ENCODE results near the gene PDE1C. TPM values are rescaled to one million over a fixed set of nuclear protein-coding genes. Genes with fewer than 3 reads are reported as not detected.

Gene PDE1C
- total and polyA plus RNA-seq, 12 donors = 0.33 to 9.9 (median 2.9) TPM

GRCh38 chr7:32092346-32092745 lies 22.1 kb upstream of the PDE1C start:
- H3K36me3 ChIP-seq (replicated peaks in 1 of 2) = no peaks in the 10 kb centered on the region
- WGBS, 4 donors = 15 to 44% (median 36%) methylated on average over 1 of the region's 1 CpG
- no peaks in the 10 kb centered on the region for H3K27me3 ChIP-seq
- no peaks in the 10 kb centered on the region for H3K9me3 ChIP-seq (replicated peaks in 1 of 3)
- TF ChIP-seq CTCF (IDR thresholded peaks at IDR 0.05) = no peak
- TF ChIP-seq POLR2A (IDR thresholded peaks at IDR 0.05) = no peak
- intact Hi-C loops (cut with DNase I) = no loop called here
- peak in 2 of 7 donors; percentile 30 to 49 for DNase-seq
- H3K4me3 ChIP-seq = no peak overlapping the region
- peak overlapping the region in 1 of 5 donors; percentile 68 for H3K27ac ChIP-seq
- peaks cover 0 to 11% of the 10 kb centered on the region in 2 donors for H3K4me1 ChIP-seq (replicated peaks in 1 of 2)

GRCh38 chr7:32091608-32092210 lies 21.5 kb upstream of the PDE1C start:
- Histone ChIP-seq H3K9me3 (replicated peaks in 1 of 3) (no peaks in the 10 kb centered on the region), H3K4me3 (no peak overlapping the region), H3K4me1 (replicated peaks in 1 of 2) (peaks cover 0 to 11% of the 10 kb centered on the region in 2 donors), H3K36me3 (replicated peaks in 1 of 2) (no peaks in the 10 kb centered on the region), H3K27me3 (no peaks in the 10 kb centered on the region), H3K27ac (no peak overlapping the region)
- WGBS, 4 donors = 71 to 90% (median 90%) methylated on average over 3 to 4 of the region's 4 CpGs
- intact Hi-C loops (cut with DNase I) = no loop called here
- TF ChIP-seq POLR2A (IDR thresholded peaks at IDR 0.05) (no peak), CTCF (IDR thresholded peaks at IDR 0.05) (no peak)
- no peak for DNase-seq

- Histone ChIP-seq H3K27ac (no peak overlapping the region), H3K4me1 (replicated peaks in 1 of 2) (peaks cover 0 to 11% of the 10 kb centered on the region in 2 donors), H3K9me3 (replicated peaks in 1 of 3) (no peaks in the 10 kb centered on the region), H3K4me3 (no peak overlapping the region), H3K27me3 (no peaks in the 10 kb centered on the region), H3K36me3 (replicated peaks in 1 of 2) (no peaks in the 10 kb centered on the region)
- intact Hi-C loops (cut with DNase I) = no loop called here
- DNase-seq = no peak
- TF ChIP-seq CTCF (IDR thresholded peaks at IDR 0.05) = no peak
- TF ChIP-seq POLR2A (IDR thresholded peaks at IDR 0.05) = no peak
Observed at GRCh38 chr7:32089678-32090077, 19.5 kb upstream of the PDE1C start.

GRCh38 chr7:32089256-32089655 lies 19.0 kb upstream of the PDE1C start:
- H3K27me3 ChIP-seq = no peaks in the 10 kb centered on the region
- H3K4me3 ChIP-seq = no peak overlapping the region
- H3K4me1 ChIP-seq (replicated peaks in 1 of 2) = peaks cover 0 to 11% of the 10 kb centered on the region in 2 donors
- no peak for DNase-seq
- WGBS, 4 donors = 68 to 87% (median 84%) methylated on average over 5 of the region's 5 CpGs
- H3K27ac ChIP-seq = no peak overlapping the region
- no peak for TF ChIP-seq CTCF (IDR thresholded peaks at IDR 0.05)
- TF ChIP-seq POLR2A (IDR thresholded peaks at IDR 0.05) = no peak
- intact Hi-C loops (cut with DNase I) = no loop called here
- no peaks in the 10 kb centered on the region for H3K9me3 ChIP-seq (replicated peaks in 1 of 3)
- H3K36me3 ChIP-seq (replicated peaks in 1 of 2) = no peaks in the 10 kb centered on the region
